Peyer's patch (tissue), 4 donors: ENCODE measurements around the gene SMIM38.

ENCODE experiments used
- CTCF ChIP-seq, 6 experiments: fragments of 450-650 bp in 4 of 6; fragments of 200-600 bp in 2 of 6; sonication (generic) in 1 of 6; IDR thresholded peaks; one replicate each; pipeline ENCODE4 v1.5.1; 2017 to 2019; ENCODE audit warnings: antibody characterized with exemption in 6 of 6, mild to moderate bottlenecking in 3 of 6, moderate library complexity in 1 of 6
- POLR2A ChIP-seq, 2 donors: fragments of 450-650 bp; IDR thresholded peaks; one replicate each; pipeline ENCODE4 v1.5.1; 2017; ENCODE audit warnings: antibody characterized with exemption in 2 of 2, mild to moderate bottlenecking in 2 of 2, moderate library complexity in 2 of 2

GRCh38 chr11:69152733-69153421 lies 2.9 kb upstream of the SMIM38 start:
- TF ChIP-seq CTCF (IDR thresholded peaks at IDR 0.05) (no peak), POLR2A (IDR thresholded peaks at IDR 0.05) (no peak)
